Measurements from ENCODE around the gene ATXN2. TPM values are rescaled to one million over a fixed set of nuclear protein-coding genes. Genes with fewer than 3 reads are reported as not detected.
A peak's percentile ranks its signal among the peaks of the same experiment; 100 is the strongest.

Gene ATXN2
- total RNA-seq, 2 experiments from 2014 or later = 21.9 to 23.7 TPM

GRCh38 chr12:111437816-111438454 is 161.2 kb downstream of the ATXN2 start:
- ATAC-seq (ENCODE audit: poor library complexity) (no peak), DNase-seq (peak in 4 of 14 experiments; percentile 35 to 70 (median 54))
- Mint-ChIP-seq H3K36me3 (ENCODE audit: low read depth) (peaks cover 29% of the 10 kb centered on the region), H3K9me3 (no peaks in the 10 kb centered on the region), H3K27me3 (no peaks in the 10 kb centered on the region), H3K4me1 (ENCODE audit: low read depth) (peaks cover 90% of the 10 kb centered on the region), H3K4me3 (no peak overlapping the region), H3K27ac (peak overlapping the region; percentile 100)
- POLR2A ChIA-PET = interaction anchor here (0.8 to 2.4 kb wide), 4 partner anchors 8 to 69 kb away, joined by 3 to 9 read pairs (median 4); no protein-coding TSS in a partner anchor
- CTCF ChIA-PET = interaction anchor here (27.4 kb wide), 1 partner anchor 36 kb away, joined by 487 read pairs; the partner anchor contains the start of gene SH2B3
- Histone ChIP-seq H3K27ac (ENCODE audit: low read depth in 1 of 2, low read length in 2 of 2) (peak overlapping the region; percentile 93 to 97), H3K27me3 (ENCODE audit: control insufficient read depth in 1 of 2, insufficient read depth in 2 of 2, low read length in 2 of 2) (no peaks in the 10 kb centered on the region), H3K4me3 (ENCODE audit: low read length) (no peak overlapping the region), H3K4me1 (ENCODE audit: insufficient read depth, low read length) (peaks cover 97% of the 10 kb centered on the region), H3K36me3 (ENCODE audit: insufficient read depth, low read length) (peaks cover 18% of the 10 kb centered on the region), H3K9me3 (ENCODE audit: control insufficient read depth in 1 of 2, insufficient read depth in 1 of 2, low read length in 2 of 2) (no peaks in the 10 kb centered on the region)
- no peak for TF ChIP-seq CTCF (IDR thresholded peaks at IDR 0.05)
- intact Hi-C loops (cut with DNase I, micrococcal nuclease) = no loop called here

- ATAC-seq (ENCODE audit: poor library complexity) (no peak), DNase-seq (no peak)
- TF ChIP-seq CTCF (IDR thresholded peaks at IDR 0.05) = no peak
- no peaks in the 10 kb centered on the region for H3K27me3 Mint-ChIP-seq
- peaks cover 27% of the 10 kb centered on the region for H3K36me3 Mint-ChIP-seq (ENCODE audit: low read depth)
- no peaks in the 10 kb centered on the region for H3K27me3 ChIP-seq (ENCODE audit: control insufficient read depth in 1 of 2, insufficient read depth in 2 of 2, low read length in 2 of 2)
- H3K4me1 ChIP-seq (ENCODE audit: insufficient read depth, low read length) = peaks cover 97% of the 10 kb centered on the region
- H3K4me3 Mint-ChIP-seq = peak overlapping the region; percentile 48
- no peak overlapping the region for H3K4me3 ChIP-seq (ENCODE audit: low read length)
- H3K36me3 ChIP-seq (ENCODE audit: insufficient read depth, low read length) = peaks cover 8% of the 10 kb centered on the region
- ChIA-PET POLR2A (no interaction called here), CTCF (no interaction called here)
- H3K4me1 Mint-ChIP-seq (ENCODE audit: low read depth) = peaks cover 93% of the 10 kb centered on the region
- peak overlapping the region; percentile 100 for H3K27ac Mint-ChIP-seq
- H3K9me3 ChIP-seq (ENCODE audit: control insufficient read depth in 1 of 2, insufficient read depth in 1 of 2, low read length in 2 of 2) = no peaks in the 10 kb centered on the region
- H3K9me3 Mint-ChIP-seq = no peaks in the 10 kb centered on the region
- peak overlapping the region; percentile 93 to 97 for H3K27ac ChIP-seq (ENCODE audit: low read depth in 1 of 2, low read length in 2 of 2)
- intact Hi-C loops (cut with DNase I, micrococcal nuclease) = no loop called here
Measured at GRCh38 chr12:111436811-111437210, 162.3 kb downstream of the ATXN2 start.

- ChIA-PET CTCF (interaction anchor here (3.2 to 3.9 kb wide), 3 partner anchors 15 to 39 kb away, joined by 24 to 36 read pairs (median 29); partner anchors contain the start of gene SH2B3), POLR2A (interaction anchor here (3.3 to 3.9 kb wide), 4 partner anchors 9 to 32 kb away, joined by 42 to 87 read pairs (median 64); partner anchors contain the start of gene SH2B3)
- H3K4me3 ChIP-seq (ENCODE audit: low read length) = no peak overlapping the region
- H3K27ac ChIP-seq (ENCODE audit: low read depth in 1 of 2, low read length in 2 of 2) = peak overlapping the region; percentile 93 to 97
- peaks cover 93% of the 10 kb centered on the region for H3K4me1 Mint-ChIP-seq (ENCODE audit: low read depth)
- no peaks in the 10 kb centered on the region for H3K27me3 Mint-ChIP-seq
- no peak for TF ChIP-seq CTCF (IDR thresholded peaks at IDR 0.05)
- DNase-seq (no peak), ATAC-seq (ENCODE audit: poor library complexity) (no peak)
- H3K27ac Mint-ChIP-seq = peak overlapping the region; percentile 100
- peak overlapping the region; percentile 90 for H3K4me3 Mint-ChIP-seq
- H3K36me3 ChIP-seq (ENCODE audit: insufficient read depth, low read length) = peaks cover 8% of the 10 kb centered on the region
- H3K9me3 Mint-ChIP-seq = no peaks in the 10 kb centered on the region
- peaks cover 27% of the 10 kb centered on the region for H3K36me3 Mint-ChIP-seq (ENCODE audit: low read depth)
- H3K9me3 ChIP-seq (ENCODE audit: control insufficient read depth in 1 of 2, insufficient read depth in 1 of 2, low read length in 2 of 2) = no peaks in the 10 kb centered on the region
- H3K27me3 ChIP-seq (ENCODE audit: control insufficient read depth in 1 of 2, insufficient read depth in 2 of 2, low read length in 2 of 2) = no peaks in the 10 kb centered on the region
- intact Hi-C loops (cut with DNase I, micrococcal nuclease) = no loop called here
- peaks cover 97% of the 10 kb centered on the region for H3K4me1 ChIP-seq (ENCODE audit: insufficient read depth, low read length)
Measured at GRCh38 chr12:111436266-111436665, 162.8 kb downstream of the ATXN2 start.

Data from CD4-positive, alpha-beta T cell (primary cell).